ENCODE data around the gene SETX. TPM values are rescaled to one million over a fixed set of nuclear protein-coding genes. Genes with fewer than 3 reads are reported as not detected.
"Not testable (repeated sequence)": the region's sequence is repeated elsewhere in the genome, so short reads cannot be mapped to it uniquely, and the experiment has no call there.

Gene SETX, protein sequence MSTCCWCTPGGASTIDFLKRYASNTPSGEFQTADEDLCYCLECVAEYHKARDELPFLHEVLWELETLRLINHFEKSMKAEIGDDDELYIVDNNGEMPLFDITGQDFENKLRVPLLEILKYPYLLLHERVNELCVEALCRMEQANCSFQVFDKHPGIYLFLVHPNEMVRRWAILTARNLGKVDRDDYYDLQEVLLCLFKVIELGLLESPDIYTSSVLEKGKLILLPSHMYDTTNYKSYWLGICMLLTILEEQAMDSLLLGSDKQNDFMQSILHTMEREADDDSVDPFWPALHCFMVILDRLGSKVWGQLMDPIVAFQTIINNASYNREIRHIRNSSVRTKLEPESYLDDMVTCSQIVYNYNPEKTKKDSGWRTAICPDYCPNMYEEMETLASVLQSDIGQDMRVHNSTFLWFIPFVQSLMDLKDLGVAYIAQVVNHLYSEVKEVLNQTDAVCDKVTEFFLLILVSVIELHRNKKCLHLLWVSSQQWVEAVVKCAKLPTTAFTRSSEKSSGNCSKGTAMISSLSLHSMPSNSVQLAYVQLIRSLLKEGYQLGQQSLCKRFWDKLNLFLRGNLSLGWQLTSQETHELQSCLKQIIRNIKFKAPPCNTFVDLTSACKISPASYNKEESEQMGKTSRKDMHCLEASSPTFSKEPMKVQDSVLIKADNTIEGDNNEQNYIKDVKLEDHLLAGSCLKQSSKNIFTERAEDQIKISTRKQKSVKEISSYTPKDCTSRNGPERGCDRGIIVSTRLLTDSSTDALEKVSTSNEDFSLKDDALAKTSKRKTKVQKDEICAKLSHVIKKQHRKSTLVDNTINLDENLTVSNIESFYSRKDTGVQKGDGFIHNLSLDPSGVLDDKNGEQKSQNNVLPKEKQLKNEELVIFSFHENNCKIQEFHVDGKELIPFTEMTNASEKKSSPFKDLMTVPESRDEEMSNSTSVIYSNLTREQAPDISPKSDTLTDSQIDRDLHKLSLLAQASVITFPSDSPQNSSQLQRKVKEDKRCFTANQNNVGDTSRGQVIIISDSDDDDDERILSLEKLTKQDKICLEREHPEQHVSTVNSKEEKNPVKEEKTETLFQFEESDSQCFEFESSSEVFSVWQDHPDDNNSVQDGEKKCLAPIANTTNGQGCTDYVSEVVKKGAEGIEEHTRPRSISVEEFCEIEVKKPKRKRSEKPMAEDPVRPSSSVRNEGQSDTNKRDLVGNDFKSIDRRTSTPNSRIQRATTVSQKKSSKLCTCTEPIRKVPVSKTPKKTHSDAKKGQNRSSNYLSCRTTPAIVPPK (N-terminal part only)
- total RNA-seq (2014; rRNA removed; shearing (Covaris generic)) = 52.8 and 59.3 TPM in 2 replicates
- polyA plus RNA-seq (2014; cell fraction: nucleus; rRNA removed) = 29.4 and 30.1 TPM in 2 replicates

DNA sequence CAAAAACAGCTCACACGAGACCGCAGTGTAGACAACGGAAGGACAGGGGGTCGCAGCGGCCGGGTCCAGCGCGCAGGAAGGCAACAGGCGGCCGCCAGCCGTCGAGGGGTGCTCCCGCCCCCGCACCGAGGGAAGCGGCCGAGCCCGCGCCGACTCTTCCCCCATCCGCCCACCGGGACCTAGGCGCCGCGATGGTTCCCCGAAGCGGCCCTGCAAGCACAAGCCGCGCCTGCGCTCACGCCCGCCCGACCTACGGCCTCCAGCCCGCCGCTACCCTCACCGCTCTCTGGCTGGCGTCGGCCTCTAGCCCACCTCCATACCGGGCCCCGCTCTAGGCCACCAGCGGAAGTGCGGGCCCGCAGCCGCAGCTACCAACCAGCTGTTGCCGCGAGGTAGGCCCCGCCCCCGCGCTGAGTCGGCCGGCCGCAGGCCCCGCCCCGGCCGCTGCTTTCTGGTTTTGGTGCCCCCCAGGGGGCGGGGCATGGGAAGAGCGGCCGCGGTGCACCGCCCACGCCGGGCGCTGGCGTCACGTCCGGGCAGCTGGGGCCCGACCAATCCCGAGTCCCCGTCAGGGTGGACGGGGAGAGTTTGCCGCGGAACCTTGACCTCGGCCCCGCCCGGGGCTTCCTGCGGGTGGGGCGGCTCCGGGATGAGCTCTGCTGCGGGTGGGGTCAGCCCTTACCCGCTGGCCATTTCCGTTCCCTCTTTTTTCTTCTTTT is at the start of gene SETX:
TSS of gene SETX (minus strand) at position 350 of the 719 bp plus-strand sequence. CDS start 5,558 bp downstream, outside the sequence.
- peak; percentile 97 for DNase-seq (ENCODE audit: extremely low read depth, low read depth)

DNA sequence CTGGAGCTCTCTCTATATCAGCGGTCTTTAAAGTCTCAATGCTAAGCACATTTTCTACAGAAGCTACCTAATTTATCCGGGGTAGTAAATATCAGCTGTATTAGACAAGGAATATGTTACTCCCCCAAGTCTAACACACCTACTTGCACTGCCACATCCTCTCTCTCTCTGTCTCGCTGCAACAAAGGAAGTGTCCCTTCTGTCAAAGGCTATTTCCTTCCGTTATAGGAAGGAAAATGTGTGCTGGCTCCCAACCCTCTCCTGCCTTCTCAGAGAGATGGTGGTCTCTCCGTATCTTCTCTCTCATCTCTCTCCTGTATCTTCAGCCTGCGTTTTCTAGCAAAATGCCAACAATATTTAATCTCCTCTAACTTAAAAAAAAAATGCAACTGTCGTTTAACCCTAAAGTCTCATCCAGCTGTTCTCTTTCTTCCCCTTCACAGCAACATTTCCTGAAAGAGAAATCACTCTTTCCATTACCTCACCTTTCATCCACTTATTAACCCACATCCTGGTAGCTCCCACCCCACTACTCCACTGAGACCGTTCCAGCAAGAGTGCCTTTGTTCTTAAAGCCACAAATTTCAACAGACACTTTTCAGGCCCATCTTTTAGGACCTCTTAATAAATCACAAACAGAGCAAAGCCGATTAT is 49.6 kb upstream of the SETX start:
- no peak for DNase-seq (ENCODE audit: extremely low read depth, low read depth)

DNA sequence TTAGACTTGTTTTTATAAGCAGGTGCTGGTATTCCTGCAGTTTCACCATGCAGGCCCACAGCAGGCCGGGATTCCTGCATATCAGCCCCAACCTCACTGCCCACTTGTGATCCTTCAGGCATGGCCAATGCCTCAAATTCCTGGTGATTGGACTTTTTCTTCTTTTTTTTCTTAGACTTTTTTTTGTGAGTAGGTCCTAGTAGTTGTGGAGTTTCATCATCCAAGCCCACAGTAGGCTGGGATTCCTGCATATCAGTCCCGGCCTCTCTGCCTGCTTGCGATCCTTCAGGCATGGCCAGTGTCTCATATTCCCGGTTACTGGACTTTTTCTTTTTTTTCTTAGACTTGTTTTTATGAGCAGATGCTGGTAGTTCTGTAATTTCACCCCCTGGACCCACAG is 47.0 kb upstream of the SETX start:
- no peak for DNase-seq (ENCODE audit: extremely low read depth, low read depth)

DNA sequence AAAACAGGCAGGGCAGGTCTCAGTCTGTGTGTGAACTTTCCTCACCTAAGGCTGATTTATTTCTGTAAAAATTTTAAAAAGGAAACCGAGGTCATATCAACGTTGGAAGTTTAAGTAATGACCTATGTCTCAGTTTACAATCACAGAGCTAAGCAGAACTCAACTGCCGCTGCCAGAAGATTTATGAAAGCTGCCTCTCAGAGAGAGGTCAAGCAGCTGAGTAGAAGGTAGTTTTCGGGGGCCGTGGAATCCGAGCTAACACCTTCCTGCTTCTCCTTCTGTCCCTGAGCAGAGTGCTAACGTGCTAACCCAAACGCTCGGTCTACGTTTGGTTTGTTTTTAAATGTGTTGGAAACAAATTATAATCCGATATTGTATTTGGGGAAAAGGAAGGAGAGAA is 40.8 kb upstream of the SETX start:
- no peak for DNase-seq (ENCODE audit: extremely low read depth, low read depth)

DNA sequence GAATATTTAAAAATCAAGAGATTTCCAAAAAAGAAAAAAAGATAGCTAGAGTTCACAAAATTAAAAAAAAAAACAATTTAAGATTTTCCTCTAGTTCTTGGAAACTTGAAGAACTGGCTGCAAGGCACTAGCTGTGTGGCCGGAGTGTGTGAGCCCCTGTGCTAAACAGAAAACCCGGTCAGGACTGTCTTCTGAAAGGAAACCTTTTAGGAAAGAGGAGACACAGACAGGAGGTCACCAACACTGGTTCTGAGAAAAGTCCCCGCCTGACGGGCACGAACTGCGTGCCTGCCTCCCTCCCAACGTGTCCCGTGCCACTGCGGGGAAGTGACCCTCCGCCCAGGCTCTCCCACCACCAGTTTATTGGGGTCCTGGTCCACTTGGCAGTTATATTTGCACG is 36.7 kb upstream of the SETX start:
- DNase-seq (ENCODE audit: extremely low read depth, low read depth) = no peak

DNA sequence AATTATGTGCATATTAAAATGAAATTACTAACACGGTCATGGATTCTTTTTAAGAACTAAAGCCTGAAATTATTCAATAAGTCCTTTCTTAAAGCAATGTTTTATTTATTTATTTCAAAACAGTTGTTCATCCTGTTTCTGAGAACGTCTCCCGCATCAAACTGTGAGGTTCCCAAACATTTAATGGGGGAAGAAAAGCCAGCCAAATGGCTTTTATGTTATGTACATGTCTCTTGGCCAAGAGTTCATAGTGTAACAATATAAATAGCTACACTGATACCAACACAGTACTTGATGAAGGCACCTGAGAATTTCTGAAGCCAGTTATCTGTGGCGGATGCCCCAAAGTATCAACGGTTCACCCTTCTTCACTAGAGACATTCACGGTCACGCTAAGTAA is 36.2 kb upstream of the SETX start:
- no peak for DNase-seq (ENCODE audit: extremely low read depth, low read depth)

DNA sequence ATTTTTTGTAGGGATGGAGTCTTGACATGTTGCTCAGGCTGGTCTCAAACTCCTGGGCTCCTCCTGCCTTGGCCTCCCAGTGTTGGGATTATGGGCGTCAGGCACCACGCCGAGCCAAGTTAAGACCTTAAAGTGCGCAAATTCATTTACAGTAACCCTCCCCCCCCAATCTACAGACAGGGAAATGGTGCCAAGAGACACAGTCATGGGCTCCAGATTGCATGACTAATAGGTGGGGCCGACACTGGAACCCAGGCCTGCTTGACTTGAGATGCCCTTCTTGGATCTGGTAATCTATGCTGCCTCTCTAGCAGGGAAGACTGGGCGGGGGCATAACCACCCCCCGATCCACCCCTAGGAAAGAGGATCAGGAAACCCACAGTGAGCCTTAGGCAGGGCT is 32.3 kb upstream of the SETX start:
- DNase-seq (ENCODE audit: extremely low read depth, low read depth) = no peak

DNA sequence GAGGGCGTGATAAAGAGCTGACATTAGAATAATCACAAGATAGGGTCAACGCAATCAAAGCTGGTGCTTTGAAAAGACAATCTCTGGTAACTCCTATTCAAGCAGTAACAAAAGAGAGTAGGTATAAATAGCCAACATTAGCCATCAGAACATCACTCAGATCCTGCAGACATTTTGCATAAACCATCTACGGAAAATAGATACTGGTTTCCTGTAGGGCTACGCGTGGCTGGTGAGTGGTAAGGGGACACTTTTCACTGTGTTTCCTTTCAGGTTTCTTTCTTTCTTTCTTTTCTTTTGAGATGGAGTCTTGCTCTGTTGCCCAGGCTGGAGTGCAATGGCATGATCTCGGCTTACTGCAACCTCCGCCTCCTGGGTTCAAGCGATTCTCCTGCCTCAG is 29.6 kb upstream of the SETX start:
- no peak for DNase-seq (ENCODE audit: extremely low read depth, low read depth)

DNA sequence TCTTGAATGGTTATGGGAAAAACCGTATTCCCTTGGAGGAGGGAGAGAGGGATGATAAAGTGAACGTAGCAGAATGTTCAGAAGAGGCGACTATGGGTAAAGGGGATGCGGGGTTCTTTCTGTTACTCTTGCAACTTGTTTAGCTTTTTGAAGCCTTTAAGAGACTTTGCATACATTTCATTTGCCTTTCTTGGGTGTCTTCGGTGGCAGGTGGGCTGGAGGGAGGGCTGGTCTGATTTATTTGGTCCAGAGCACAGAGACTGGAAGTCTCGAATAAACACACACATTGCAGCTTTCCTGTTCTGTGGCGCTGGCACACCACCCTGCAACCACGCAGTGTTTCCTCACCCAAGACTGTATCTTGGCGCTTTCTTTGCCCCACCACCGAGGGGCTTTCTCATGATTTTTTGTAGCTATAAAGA is 28.7 kb upstream of the SETX start:
- no peak for DNase-seq (ENCODE audit: extremely low read depth, low read depth)

DNA sequence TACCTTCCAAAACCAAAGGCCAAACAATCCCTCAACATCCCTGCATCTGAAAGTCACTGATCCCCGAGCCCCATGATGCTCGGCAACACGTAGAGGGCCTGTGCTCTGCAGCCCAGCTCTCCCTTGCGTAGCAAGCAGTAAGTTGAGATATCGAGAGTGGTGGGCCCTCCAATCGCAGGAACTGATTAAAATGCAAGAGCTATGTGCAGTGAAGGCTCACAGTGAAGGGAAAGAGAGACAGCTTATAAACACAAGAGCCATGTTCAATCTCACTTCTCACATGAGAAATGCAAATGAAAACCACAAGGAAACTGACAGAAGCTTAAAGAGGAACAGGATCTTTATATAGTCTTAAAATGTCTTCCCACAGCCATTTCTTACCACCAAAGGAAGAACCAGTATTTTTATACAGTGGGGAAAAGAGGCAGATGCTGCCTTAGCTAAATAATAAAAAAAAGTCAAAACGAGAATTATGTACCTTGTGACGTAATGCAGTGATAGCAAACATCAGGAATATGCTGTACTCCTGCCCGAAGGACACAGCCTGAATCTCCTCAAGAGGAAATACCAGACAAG is 27.3 kb upstream of the SETX start:
- DNase-seq (ENCODE audit: extremely low read depth, low read depth) = no peak

DNA sequence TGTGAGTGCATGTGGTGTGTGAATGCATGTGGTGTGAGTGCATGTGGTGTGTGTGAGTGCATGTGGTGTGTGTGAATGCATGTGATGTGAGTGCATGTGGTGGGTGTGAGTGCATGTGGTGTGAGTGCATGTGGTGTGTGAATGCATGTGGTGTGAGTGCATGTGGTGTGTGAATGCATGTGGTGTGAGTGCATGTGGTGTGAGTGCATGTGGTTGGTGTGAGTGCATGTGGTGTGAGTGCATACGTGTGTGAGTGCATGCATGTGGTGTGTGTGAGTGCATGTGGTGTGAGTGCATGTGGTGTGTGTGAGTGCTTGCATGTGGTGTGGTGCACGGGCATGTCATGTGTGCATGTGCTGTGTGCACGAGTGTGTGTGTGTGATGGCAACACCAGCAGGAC is 23.6 kb upstream of the SETX start:
- not testable (repeated sequence) for DNase-seq (ENCODE audit: extremely low read depth, low read depth)

DNA sequence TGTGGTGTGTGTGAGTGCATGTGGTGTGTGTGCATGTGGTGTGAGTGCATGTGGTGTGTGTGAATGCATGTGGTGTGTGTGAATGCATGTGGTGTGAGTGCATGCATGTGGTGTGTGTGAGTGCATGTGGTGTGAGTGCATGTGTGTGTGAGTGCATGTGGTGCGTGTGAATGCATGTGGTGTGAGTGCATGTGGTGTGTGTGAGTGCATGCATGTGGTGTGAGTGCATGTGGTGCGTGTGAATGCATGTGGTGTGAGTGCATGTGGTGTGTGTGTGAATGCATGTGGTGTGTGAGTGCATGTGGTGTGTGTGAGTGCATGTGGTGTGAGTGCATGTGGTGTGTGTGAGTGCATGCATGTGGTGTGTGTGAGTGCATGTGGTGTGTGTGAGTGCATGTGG is 23.0 kb upstream of the SETX start:
- DNase-seq (ENCODE audit: extremely low read depth, low read depth) = not testable (repeated sequence)

DNA sequence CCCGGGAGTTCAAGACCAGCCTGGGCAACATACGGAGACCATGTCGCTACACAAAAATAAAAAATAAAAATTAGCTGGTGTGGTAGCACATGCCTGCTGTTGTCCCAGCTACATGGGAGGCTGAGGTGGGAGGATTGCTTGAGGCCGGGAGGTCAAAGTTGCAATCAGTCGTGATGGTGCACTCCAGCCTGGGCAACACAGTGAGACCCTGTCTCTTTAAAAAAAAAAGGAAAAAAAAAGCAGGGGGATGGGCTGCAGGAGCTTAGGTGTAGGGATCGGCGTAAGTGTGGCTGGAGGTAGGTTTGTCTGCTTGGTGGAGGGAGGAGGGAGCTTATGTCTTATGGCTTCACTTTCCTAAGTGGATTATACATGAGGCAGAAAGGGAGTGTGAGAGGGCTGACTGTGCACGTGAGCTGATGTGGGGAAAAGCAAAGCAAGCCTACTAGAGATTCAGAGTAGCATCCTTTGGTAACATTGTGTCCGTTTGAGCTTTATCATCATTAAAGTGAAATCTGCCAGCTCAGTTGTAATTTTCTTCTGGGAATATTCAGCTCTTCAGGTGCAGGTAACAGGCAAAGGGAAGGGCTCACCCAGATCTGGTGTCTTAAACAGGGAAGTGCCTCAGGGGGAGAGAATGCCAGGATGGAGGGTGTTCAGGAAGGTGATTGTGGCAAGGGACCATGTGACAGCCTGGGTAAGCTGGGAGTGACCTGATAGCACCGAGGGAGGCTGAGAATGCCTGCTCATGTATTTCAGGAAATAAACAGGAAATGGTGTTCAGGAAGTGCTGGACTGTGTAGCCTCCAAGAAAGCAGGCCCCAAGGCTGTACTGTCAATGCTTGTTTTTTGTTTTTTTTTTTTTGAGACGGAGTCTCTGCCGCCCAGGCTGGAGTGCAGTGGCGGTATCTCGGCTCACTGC is 17.6 kb upstream of the SETX start:
- no peak for DNase-seq (ENCODE audit: extremely low read depth, low read depth)

DNA sequence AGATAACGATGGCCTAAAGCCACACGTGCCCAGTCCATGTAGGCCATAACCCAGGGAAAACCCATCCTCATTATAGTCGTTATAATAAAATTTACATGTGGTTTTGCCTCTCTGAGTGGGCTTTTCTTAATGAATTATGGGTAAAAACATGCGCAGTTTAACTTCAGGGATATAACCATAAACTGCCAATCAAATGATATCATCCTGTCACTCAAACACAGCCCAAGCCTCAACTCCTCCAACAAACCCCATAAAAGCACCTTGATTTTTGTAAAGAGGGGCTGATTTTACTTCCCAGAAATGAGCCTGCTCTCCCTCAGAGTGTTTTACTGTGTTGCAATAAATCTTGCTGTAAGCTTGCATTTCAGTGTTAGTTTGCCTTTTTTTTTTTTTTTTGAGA is 15.8 kb upstream of the SETX start:
- DNase-seq (ENCODE audit: extremely low read depth, low read depth) = no peak

DNA sequence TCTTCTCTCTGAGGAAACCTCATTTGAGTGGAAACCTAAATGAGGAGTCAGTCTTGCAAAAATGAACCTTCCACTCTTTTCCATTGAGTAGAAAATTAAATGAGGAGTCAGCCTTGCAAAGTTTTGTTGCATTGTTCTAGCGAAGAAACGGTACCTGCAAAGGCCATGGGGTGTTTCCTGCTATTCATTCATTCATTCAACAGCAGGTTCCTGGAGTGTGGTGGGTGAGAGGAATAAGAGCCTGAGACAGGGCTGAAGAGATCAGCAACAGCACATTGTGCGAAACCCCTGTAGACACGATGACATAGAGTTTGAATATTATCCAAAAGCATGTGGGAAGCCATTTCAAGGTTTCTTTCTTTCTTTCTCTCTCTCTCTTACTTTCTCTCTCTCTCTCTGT is 14.6 kb upstream of the SETX start:
- DNase-seq (ENCODE audit: extremely low read depth, low read depth) = no peak

DNA sequence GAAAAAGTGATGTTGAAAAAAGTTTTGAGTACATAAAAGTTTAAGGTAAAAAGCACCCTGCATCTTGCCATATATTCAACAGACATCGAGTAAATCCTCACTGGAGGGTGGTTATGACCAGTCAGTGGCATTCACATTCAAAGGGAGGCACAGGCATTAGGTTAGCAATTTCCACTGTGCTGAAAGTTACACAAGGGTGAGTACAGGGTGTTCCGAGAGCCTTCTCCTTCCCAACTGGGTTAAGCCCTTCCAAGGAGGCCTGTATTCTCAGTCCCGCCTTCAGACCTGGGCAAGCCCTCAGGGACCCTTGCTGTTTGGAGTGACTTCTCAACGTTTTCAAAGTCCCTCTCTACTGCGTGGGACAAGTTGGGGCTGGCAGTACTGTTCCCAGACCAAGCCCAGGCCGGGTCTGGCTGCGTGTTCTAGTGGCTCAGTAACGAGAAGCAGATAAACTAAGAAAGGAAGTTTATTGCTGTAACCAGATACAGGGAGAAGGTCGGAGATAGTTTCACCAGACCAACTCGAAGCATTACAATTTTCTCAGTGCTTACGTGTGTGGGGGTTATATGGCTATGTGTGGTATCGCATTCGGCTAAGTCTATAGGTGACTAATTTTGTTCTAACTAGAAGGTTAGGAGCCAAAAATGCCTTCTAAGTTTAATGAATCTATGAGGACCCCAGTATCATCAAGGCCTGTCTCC is 13.0 kb upstream of the SETX start:
- DNase-seq (ENCODE audit: extremely low read depth, low read depth) = no peak

DNA sequence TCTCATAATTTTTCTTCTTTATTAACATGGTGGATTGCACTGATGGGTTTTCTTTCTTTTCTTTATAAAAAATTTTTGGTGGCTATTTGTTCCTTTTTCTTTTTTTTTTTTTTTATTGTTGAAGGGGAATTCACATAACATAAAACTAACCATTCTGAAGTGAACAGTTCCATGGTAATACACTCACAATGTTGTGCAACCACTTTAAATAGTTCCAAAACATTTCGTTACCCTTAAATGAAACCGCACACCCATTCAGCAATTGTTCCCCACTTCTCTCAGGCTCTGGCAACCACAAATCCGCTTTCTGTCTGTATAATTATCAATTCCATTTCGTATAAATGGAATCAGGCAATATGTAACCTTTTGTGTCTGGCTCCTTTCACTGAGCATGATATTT is 11.7 kb upstream of the SETX start:
- no peak for DNase-seq (ENCODE audit: extremely low read depth, low read depth)

DNA sequence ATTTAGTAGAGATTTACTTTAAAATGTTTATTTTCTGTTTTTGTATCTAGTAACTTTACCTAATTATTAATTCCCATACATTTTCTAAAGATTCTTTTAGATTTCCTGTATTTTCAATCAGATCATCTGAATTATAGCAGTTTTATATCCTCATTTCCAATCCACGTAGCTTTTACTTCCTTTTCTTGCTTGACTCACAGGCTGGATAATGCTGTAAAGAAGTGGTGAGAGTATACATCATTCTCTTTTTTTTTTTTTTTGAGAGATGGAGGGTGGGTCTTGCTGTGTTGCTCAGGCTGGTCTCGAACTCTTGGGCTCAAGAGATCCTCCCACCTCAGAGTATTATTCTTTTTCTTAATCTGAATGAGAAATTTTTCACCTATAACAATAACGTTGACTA is 11.2 kb upstream of the SETX start:
- no peak for DNase-seq (ENCODE audit: extremely low read depth, low read depth)
